Right cardiac atrium (tissue), 5 donors: Measurements from ENCODE around the gene VIL1. TPM values are rescaled to one million over a fixed set of nuclear protein-coding genes. Genes with fewer than 3 reads are reported as not detected.

ENCODE experiments used
- ATAC-seq, 2 donors: fragments of 200-7000 bp; cut with Tn5 transposase; one replicate each; pipeline versions ENCODE4 v1.8.0 to v1.9.1; 2020; ENCODE audit warnings: moderate library complexity in 2 of 2, mild to moderate bottlenecking in 1 of 2
- DNase-seq, 3 donors: peaks; one replicate each; pipeline ENCODE4 v3.0.0-alpha.2; 2020
- H3K27ac ChIP-seq: one replicate; pipeline ENCODE4 v1.5.1; 2013; ENCODE audit warnings: mild to moderate bottlenecking, low read length, control low read depth, moderate library complexity
- H3K27me3 ChIP-seq: one replicate; pipeline ENCODE4 v1.6.1; 2013; ENCODE audit not compliant: control insufficient read depth, insufficient read depth
- H3K4me1 ChIP-seq: one replicate; pipeline ENCODE4 v1.6.1; 2013; ENCODE audit warnings: low read length; ENCODE audit not compliant: control insufficient read depth, insufficient read depth
- H3K4me3 ChIP-seq: one replicate; pipeline ENCODE4 v1.5.1; 2013; ENCODE audit warnings: low read length, control low read depth
- H3K9me3 ChIP-seq: one replicate; pipeline ENCODE4 v1.6.1; 2013; ENCODE audit warnings: low read length; ENCODE audit not compliant: control insufficient read depth
- WGBS: extraction: QIAGEN DNeasy Blood & Tissue Kit; methylation state at CpG from one replicate; pipeline ENCODE4 v1.1.7; 2013; 5-methylcytosine and 5-hydroxymethylcytosine counted together
- intact Hi-C, 4 donors: fragments of 100-400 bp; cut with DNase I; formaldehyde crosslinking; loops; one replicate each; pipeline versions ENCODE4 v1.11.0 to v1.14.0; 2022 to 2023
- long read RNA-seq, 4 donors: library from polyadenylated mRNA; unstranded; transcript quantifications; one replicate each; pipeline ENCODE4 v2.0.0, GENCODE V29; 2020 to 2021
- polyA plus RNA-seq: library from polyadenylated mRNA; stranded (reverse); fragments of 200-250 nt; gene quantifications from one replicate; pipeline ENCODE4 v1.2.3, GENCODE V29; 2013
- total RNA-seq, 4 donors: library from RNA; stranded (reverse); fragmentation: NEBNext Ultra II Directional; extraction: Animal tissue kit (Norgen Biotek cat#: 25700); gene quantifications; one replicate each; pipeline ENCODE4 v1.2.1, GENCODE V29; 2021
- donor health status: healthy with polysubstance abuse.
- donor health status: DM: no; HTN: yes; CAD: no.
- donor health status: DM: no; HTN: no; CAD: no.
- donor health status: DM: no; HTN: yes; CAD: no; lungs with severe emphysema.
- donor health status: DM: yes; HTN: yes; CAD: no.

The VIL1 gene
- not detected for total RNA-seq
- 0.11 TPM for polyA plus RNA-seq
- long read RNA-seq, donor 1, result 0 reads
- long read RNA-seq, donor 2, result 0 reads
- long read RNA-seq, donor 3, result 0 reads
- long read RNA-seq, donor 4, result 0 reads

DNA sequence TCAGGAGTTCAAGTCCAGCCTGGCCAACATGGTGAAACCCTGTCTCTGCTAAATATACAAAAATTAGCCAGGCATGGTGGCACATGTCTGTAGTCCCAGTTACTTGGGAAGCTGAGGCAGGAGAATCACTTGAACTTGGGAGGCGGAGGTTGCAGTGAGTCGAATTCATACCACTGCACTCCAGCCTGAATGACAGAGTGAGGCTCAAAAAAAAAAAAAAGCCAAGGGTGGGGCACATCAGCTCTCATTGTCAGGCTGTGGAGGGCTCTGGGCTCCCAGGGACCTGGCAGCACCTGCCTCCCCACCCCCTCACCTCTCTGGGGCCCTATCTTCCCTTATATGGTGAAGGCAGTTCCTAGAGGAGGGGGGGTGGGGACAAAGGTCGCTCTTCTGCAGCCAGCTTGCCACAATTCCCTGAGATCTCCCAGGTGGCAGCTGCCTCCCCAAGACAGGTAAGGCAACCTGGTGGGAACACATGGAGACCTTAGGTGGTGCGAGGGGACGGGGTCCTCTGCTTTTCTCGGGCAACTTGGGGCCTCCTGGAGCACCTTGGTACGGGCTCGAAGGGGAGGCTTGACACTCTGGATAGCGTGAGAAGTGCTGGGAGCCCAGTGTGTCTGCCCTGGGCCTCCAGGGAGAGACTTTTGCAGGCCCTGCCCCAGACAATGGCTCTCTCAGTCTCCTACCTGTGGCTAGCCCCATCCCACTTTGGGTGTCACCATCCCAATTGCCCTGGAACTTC lies at the start of gene VIL1:
Gene VIL1 (plus strand): TSS at position 407 of the 742 bp plus-strand sequence. CDS start 4,656 bp downstream, outside the sequence.
- WGBS, result 87% methylated on average over 9 of the region's 9 CpGs
- DNase-seq, result no peak
- Histone ChIP-seq H3K9me3 (no peaks in the 10 kb centered on the region), H3K4me1 (no peaks in the 10 kb centered on the region), H3K27me3 (no peaks in the 10 kb centered on the region), H3K27ac (no peak within 1 kb of the TSS), H3K4me3 (no peak within 1 kb of the TSS)
- ATAC-seq, result peak in 1 of 2 donors; percentile 59
- intact Hi-C loops, result loop anchor here in 2 of 4 donors (10.0 kb wide), 2 partner anchors 46 to 226 kb away; no protein-coding TSS in a partner anchor

DNA sequence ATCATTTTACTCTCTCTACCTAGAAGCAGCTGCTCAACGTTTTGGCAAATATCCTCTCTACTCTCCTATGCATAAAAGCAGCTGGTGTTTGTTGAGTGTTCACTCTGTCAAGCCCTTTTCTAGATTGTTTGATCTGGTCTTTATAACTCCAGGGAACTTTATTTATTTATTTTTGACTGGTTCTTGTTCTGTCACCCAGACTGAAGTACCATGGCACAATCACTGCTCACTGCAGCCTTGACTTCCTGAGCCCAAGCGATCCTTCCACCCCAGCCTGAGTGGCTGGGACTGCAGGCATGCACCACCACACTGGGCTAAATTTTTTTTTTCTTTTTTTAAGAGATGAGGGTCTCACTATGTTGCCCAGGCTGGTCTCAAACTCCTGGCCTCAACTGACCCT lies 49.6 kb upstream of the VIL1 start:
- intact Hi-C loops, result no loop called here
- Histone ChIP-seq H3K9me3 (no peaks in the 10 kb centered on the region), H3K27me3 (no peaks in the 10 kb centered on the region), H3K4me3 (no peak overlapping the region), H3K27ac (peak overlapping the region; percentile 32), H3K4me1 (no peaks in the 10 kb centered on the region)
- WGBS, result 55% methylated on average over 2 of the region's 2 CpGs
- ATAC-seq, result no peak
- DNase-seq, result peak in 1 of 3 donors; percentile 36

DNA sequence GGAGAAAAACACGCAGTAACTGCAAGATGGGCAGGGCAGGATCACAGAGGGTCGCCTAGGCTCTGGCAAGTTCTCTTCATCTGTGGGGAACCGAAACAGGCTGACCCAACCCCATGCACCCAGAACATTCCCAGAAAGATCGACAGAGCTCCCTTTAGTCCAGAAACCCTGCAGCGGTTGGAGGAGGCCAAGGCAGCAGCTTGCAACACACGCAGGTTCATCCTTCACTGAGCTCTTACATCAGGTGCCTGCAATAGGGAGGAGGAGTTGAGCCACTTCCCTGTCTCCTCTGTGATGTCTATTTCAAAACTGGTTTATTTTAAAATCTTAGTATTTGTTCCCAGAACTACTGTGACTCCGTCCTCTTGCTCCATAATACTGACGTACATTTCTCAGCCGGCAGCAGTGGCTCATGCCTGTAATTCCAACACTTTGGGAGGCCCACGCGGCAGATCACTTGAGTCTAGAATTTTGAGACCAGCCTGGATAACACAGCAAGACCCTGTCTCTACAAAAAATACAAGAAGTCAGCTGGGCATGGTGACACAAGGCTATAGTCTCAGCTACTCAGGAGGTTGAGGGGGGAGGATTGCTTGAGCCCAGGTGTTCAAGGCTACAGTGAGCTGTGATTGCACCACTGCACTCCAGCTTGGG lies 48.4 kb upstream of the VIL1 start:
- DNase-seq (peak; percentile 56 to 77 (median 72)), ATAC-seq (peak; percentile 19 to 28)
- Histone ChIP-seq H3K27ac (peak overlapping the region; percentile 76), H3K9me3 (no peaks in the 10 kb centered on the region), H3K4me1 (no peaks in the 10 kb centered on the region), H3K27me3 (no peaks in the 10 kb centered on the region), H3K4me3 (no peak overlapping the region)
- intact Hi-C loops, result no loop called here
- WGBS, result 62% methylated on average over 11 of the region's 11 CpGs

DNA sequence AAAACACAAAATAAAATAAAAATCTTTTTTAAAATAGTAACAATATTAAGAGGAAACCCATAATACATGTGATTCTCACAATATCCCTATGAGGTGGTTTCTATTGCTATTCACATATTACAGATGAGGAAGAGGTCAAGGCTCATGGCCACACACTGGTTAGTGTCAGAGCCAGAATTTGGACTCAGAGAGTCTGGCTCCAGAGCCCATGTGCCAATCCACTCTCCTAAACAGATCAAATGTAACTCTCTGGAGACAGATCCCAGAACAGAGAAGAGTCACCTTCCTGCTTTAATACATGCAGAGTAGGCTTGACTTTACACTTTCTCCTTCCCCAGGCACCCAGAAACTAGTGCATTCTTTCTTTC lies 47.0 kb upstream of the VIL1 start:
- H3K27me3 ChIP-seq, result no peaks in the 10 kb centered on the region
- no peak for DNase-seq
- intact Hi-C loops, result no loop called here
- no peak overlapping the region for H3K27ac ChIP-seq
- ATAC-seq, result no peak
- H3K9me3 ChIP-seq, result no peaks in the 10 kb centered on the region
- no peak overlapping the region for H3K4me3 ChIP-seq
- no peaks in the 10 kb centered on the region for H3K4me1 ChIP-seq

DNA sequence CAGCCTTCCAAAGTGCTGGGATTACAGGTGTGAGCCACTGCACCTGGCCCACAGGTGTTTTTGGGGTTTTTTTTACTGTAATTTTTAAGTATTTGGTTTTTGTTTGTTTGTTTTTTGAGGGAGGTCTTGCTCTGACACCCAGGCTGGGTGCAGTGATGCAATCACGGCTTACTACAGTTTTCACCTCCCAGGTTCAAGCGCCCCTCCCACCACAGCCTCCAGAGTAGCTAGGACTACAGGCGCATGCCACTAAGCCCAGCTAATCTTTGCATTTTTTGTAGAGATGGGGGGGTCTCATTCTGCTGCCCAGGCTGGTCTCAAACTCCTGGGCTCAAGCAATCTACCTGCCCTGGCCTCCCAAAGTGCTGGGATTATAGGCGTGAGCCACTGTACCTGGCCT lies 44.1 kb upstream of the VIL1 start:
- Histone ChIP-seq H3K4me1 (no peaks in the 10 kb centered on the region), H3K27me3 (no peaks in the 10 kb centered on the region), H3K9me3 (no peaks in the 10 kb centered on the region), H3K27ac (no peak overlapping the region), H3K4me3 (no peak overlapping the region)
- DNase-seq (peak in 1 of 3 donors; percentile 11), ATAC-seq (no peak)
- WGBS, result 85% methylated on average over 4 of the region's 4 CpGs
- intact Hi-C loops, result no loop called here

DNA sequence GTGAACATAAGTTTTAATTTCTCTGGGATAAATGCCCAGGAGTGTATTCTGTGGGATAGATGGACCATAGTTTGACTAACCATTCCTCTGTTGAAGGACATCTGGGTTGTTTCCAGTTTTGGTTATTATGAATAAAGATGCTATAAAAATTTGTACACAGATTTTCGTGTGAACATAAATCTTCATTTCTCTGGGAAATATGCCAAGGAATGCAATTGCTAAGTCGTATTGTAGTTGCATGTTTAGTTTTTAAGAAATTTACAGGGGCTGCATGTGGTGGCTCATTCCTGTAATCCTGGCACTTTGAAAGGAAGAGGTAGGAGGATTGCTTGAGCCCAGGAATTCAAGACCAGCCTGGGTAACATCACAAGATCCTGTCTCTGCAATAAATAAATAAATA lies 43.7 kb upstream of the VIL1 start:
- ATAC-seq (no peak), DNase-seq (no peak)
- WGBS, result 28% methylated on average over 2 of the region's 2 CpGs
- Histone ChIP-seq H3K27ac (no peak overlapping the region), H3K9me3 (no peaks in the 10 kb centered on the region), H3K4me3 (no peak overlapping the region), H3K4me1 (no peaks in the 10 kb centered on the region), H3K27me3 (no peaks in the 10 kb centered on the region)
- intact Hi-C loops, result no loop called here

DNA sequence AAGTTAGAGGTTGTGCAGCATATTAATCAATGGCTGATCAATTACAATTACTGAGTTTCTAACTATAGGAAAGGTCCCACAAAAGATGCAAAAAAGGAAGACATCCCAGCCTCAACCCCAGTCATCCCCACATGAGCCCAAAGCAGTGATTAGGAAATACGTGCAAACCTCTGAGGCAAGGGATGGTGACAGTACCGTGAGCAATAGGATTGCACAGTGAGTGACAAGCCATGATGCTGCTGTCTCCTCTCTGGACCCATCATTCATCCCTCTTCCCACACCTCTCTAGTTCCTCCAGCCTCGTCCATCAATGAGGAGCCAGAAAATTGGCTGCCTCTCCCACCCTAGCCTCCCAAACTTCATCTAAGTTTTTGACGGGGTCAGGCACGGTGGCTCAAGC lies 40.9 kb upstream of the VIL1 start:
- H3K27me3 ChIP-seq, result no peaks in the 10 kb centered on the region
- ATAC-seq (peak in 1 of 2 donors; percentile 31), DNase-seq (no peak)
- H3K9me3 ChIP-seq, result no peaks in the 10 kb centered on the region
- 77% methylated on average over 5 of the region's 5 CpGs for WGBS
- H3K4me1 ChIP-seq, result no peaks in the 10 kb centered on the region
- intact Hi-C loops, result no loop called here
- H3K27ac ChIP-seq, result no peak overlapping the region
- no peak overlapping the region for H3K4me3 ChIP-seq

DNA sequence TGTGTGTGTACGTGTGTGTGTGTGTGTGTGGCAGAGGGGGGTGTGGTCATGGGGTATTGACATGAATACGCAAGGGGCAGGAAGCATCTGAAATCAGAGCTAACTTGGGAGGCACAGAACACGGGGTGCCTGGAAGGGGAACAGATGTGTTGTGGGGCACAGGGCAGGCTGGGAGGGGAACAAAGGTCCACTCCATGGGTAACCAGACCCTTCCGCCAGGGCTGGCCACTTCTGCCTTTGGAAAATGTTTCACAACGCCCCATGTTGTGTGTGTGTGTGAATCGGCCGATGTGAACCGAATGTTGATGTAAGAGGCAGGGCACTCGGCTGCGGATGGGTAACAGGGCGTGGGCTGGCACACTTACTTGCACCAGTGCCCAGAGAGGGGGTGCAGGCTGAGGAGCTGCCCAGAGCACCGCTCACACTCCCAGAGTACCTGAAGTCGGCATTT lies 37.0 kb upstream of the VIL1 start, which contains the start of gene SLC11A1:
Gene SLC11A1 (plus strand): TSS at position 358 of the 451 bp plus-strand sequence. CDS start 96 bp downstream, outside the sequence.
- WGBS, result 70% methylated on average over 13 of the region's 13 CpGs
- intact Hi-C loops, result no loop called here
- peak; percentile 70 to 82 for ATAC-seq
- H3K4me1 ChIP-seq, result no peaks in the 10 kb centered on the region
- peak within 1 kb of the TSS; percentile 34 for H3K27ac ChIP-seq
- peak; percentile 55 to 85 (median 85) for DNase-seq
- peak within 1 kb of the TSS; percentile 5 for H3K4me3 ChIP-seq
- H3K27me3 ChIP-seq, result no peaks in the 10 kb centered on the region
- H3K9me3 ChIP-seq, result no peaks in the 10 kb centered on the region

DNA sequence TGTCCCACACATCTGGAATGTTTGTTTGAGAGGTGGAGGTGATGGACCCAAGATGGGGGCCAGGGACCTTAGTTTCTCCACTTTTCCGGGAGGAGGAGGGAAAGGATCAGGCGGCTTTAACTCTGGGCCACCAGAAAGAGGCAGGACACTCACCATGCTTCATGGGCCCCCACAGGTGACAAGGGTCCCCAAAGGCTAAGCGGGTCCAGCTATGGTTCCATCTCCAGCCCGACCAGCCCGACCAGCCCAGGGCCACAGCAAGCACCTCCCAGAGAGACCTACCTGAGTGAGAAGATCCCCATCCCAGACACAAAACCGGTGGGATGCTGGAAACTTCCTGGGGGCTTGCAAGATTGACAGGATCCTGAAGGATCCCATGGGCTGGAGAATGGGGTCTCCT lies 36.1 kb upstream of the VIL1 start:
- DNase-seq, result peak in 1 of 3 donors; percentile 25
- intact Hi-C loops, result no loop called here
- H3K27ac ChIP-seq, result no peak overlapping the region
- H3K4me1 ChIP-seq, result no peaks in the 10 kb centered on the region
- no peaks in the 10 kb centered on the region for H3K27me3 ChIP-seq
- H3K9me3 ChIP-seq, result no peaks in the 10 kb centered on the region
- no peak overlapping the region for H3K4me3 ChIP-seq
- WGBS, result 92% methylated on average over 6 of the region's 6 CpGs
- no peak for ATAC-seq

DNA sequence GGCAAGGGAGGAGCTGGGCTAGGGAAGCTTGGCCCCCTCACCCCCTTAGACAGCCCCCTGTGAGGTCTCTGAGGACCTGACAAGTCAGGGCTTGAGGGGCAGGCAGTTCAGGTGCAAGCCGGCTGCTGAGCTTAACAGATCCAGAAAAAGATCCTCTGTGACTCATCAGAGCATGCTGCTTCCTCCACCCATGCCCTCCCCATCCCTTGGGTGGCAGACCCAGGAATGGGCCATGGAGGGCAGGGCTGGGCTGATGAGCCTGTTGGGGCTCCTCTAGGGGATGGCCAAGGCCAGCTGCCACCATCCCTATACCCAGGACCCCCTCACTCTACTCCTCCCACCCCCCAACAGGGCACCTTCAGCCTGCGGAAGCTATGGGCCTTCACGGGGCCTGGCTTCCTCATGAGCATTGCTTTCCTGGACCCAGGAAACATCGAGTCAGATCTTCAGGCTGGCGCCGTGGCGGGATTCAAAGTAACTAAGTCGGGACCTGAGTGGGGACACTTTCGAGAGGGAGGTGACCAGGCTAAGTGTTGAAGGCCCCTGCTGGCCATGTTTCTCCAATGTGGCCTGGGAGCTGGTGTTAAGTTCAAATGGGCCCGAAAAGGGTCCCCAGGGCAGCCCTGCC lies 34.9 kb upstream of the VIL1 start:
- no peaks in the 10 kb centered on the region for H3K4me1 ChIP-seq
- no peaks in the 10 kb centered on the region for H3K27me3 ChIP-seq
- no peaks in the 10 kb centered on the region for H3K9me3 ChIP-seq
- H3K27ac ChIP-seq, result no peak overlapping the region
- intact Hi-C loops, result no loop called here
- DNase-seq, result peak in 1 of 3 donors; percentile 36
- ATAC-seq, result no peak
- 87% methylated on average over 10 of the region's 10 CpGs for WGBS
- no peak overlapping the region for H3K4me3 ChIP-seq

DNA sequence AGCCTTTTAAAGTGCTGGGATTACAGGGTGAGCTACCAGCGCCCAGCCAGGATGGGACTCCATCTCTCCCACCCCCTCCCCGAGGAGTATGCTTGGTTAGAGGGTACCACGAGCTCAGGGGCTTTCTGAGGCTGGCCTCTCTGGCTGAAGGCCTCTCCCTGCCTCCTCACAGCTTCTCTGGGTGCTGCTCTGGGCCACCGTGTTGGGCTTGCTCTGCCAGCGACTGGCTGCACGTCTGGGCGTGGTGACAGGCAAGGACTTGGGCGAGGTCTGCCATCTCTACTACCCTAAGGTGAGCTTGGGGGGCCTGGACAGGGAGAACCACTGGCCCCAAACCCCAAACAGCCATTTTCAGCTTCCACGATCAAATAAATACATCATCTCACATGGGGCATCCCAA lies 33.9 kb upstream of the VIL1 start:
- H3K27me3 ChIP-seq, result no peaks in the 10 kb centered on the region
- ATAC-seq, result no peak
- H3K9me3 ChIP-seq, result no peaks in the 10 kb centered on the region
- no peaks in the 10 kb centered on the region for H3K4me1 ChIP-seq
- no peak overlapping the region for H3K27ac ChIP-seq
- WGBS, result 84% methylated on average over 9 of the region's 9 CpGs
- no peak overlapping the region for H3K4me3 ChIP-seq
- DNase-seq, result peak in 1 of 3 donors; percentile 22
- intact Hi-C loops, result no loop called here
